GM12891 (cell line): ENCODE data around the gene KCNC3.

Experiments
- POLR2A ChIP-seq: IDR thresholded peaks from 2 replicates; pipeline ENCODE4 v1.6.1; 2011; ENCODE audit warnings: low read depth, low read length, control low read depth
- POLR2AphosphoS5 ChIP-seq: IDR thresholded peaks from 2 replicates; pipeline ENCODE4 v1.6.1; 2011; ENCODE audit warnings: low read depth, low read length, control low read depth

DNA sequence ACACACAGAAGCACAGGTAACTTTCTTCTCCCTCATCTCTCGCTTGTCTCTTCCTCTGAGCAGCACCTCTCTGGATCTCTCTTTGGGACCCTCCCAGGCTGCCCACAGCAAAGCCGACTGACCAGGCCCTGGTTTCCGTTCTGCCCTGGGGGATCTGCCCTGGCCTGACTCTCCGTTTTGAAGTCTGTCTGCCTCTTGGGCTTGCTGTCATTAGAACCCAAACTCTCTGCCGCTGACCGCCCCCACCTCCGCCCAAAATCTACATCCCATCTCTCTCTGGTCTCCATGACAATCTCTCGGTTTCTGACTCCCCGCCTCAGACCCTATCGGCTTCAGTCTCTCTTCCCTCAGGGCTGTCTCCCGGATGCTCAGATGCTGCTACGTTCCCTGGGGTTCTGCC is 6.9 kb downstream of the KCNC3 start:
- TF ChIP-seq POLR2A (no peak), POLR2AphosphoS5 (no peak)
